Anterior cingulate cortex (tissue), 58 donors: ENCODE measurements around the gene PRMT2.
"Not testable (repeated sequence)": the region's sequence is repeated elsewhere in the genome, so short reads cannot be mapped to it uniquely, and the experiment has no call there.

Experiments
- DNase-seq, 58 donors: peaks; one replicate each; lab custom pipeline; 2025; lab: John Stamatoyannopoulos, UW

PRMT2 gene

GRCh38 chr21:46616656-46617055 is 18.8 kb upstream of the PRMT2 start:
- no peak for DNase-seq

DNA sequence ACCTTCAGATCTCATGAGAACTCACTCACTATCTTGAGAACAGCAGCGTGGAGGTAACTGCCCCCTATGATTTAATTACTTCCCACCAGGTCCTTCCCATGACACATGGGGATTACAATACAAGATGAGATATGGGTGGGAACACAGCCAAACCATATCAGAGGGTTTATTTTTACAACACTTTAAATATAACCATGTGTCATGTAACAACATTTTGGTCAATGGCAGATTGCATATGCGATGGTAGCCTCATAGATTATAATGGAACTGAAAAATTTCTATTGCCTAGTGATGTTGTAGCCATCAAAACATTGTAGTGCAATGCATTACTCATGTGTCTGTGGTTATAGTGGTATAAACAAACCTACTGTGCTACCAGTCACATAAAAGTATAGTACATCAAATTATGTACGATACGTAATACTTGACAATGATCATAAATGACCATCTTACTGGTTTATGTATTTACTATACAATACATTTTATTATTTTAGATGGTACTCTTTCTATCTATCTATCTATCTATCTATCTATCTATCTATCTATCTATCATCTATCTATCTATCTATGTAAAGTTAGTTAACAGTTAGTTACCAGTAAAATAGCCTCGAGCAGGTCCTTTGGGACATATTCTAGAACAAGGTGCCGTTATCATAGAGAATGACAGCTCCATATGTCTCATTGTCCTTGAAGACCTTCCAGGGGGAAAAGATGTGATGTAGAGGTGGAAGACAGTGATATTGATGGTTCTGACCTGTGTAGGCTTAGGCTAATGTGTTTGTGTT is 18.0 kb upstream of the PRMT2 start:
- DNase-seq = no peak

DNA sequence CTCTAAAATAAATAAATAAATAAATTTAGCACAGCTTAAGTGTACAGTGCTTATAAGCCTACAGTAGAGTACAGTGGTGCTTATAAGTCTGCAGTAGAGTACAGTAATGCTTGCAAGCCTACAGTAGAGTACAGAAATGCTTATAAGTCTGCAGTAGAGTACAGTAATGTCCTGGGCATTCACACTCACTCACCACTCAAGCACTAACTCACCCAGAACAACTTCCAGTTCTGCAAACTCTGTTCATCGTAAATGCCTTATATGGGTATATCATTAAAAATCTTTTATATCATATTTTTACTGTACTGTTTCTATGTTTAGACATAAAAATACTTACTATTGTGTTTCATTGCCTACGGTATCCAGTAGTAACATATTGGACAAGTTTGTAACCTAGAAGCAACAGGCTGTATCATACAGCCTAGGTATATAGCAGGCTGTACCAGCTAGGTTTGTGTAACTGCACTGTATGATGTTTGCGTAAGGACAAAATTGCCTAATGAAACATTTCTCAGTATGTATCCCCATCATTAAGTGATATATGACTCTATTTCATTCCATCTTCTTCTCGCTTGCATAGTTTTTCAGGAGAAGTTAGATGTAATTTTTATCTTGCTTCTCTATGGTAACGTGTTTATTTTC is 16.6 kb upstream of the PRMT2 start:
- DNase-seq = no peak

- no peak for DNase-seq
These were observed 15.6 kb upstream of the PRMT2 start for GRCh38 chr21:46619846-46620245.

DNA sequence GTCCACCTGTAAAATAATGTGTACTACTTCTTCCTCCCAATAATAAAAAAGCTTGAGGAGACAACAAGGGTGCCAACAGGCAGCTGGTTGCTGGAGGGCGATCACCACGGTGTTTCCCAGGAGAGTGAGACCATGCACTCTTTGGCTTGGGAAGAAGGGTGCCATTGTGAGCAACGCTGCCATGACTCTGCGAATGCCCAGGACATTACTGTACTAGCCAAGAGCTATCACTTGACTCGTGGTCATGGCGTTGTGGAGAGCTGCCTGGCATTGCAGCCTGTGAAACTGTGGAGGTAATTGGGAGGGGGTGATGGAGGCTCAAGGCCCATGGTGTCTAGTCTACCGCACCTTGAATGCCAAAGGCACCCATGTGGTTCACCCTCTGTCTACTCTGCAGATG is 14.6 kb upstream of the PRMT2 start:
- DNase-seq = peak in 11 of 58 donors; percentile 28 to 78 (median 57)

GRCh38 chr21:46621457-46622182 is 13.9 kb upstream of the PRMT2 start:
- peak in 47 of 58 donors; percentile 31 to 94 (median 71) for DNase-seq

DNA sequence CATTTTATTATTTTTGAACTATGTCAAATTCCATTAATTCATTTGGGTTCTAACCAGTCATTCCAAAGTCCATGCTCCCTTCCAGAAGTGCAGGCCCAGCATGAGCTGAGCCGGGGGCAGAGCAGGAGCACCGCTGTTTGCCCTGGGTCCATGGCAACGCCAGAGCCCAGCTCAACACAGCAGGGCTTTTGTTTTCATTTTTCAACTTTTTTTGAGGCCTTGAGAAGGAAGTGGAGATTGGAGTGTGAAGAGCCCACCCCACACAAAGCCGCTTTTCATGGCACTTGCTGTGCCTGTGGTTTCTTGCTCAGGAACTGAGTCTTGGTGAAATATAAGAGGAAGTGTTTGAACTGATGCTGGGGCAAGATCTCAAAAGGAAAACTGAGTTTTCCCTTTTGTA is 13.2 kb upstream of the PRMT2 start:
- DNase-seq = peak in 47 of 58 donors; percentile 24 to 91 (median 68)

DNA sequence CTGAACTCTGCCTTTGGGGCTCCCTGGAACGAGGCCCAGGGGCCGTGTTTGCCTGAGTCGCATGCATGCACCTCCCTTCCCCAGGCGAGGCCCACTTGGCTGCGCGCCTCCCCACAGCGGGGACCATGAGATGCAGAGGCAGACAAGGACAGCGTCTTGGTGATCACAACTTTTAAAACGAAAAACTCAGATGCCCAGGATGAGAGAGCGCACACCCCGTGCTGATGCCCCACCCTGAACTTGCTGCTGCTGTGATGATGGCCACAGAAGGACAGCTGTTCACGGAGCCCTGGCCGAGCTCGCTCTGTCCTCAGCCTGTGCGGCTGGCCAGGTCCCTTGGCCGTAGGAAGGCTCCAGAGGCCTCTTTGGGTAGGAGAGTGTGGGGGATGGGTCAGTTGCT is 11.4 kb upstream of the PRMT2 start:
- peak in 19 of 58 donors; percentile 13 to 64 (median 37) for DNase-seq

GRCh38 chr21:46625759-46626158 is 9.7 kb upstream of the PRMT2 start:
- no peak for DNase-seq

DNA sequence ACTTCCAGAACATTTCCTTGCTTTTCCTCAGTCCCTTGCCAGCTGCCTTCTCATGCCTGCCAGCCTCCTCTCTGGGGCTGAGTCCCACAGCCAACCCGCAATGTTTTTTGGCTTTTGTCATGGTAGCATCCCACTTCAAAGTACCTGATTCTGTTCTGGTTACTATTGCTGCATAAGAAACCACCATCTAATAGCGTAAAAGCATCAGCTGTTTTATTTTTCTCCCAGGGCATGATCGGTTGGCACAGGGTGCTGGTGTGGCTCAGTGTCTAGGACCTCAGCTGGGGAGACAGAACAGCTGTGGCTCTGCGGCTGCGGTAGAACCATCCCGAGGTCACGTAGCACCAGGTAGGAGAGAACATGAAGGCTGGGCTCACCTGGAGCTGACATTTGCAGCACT is 8.9 kb upstream of the PRMT2 start:
- no peak for DNase-seq

GRCh38 chr21:46626975-46627501 is 8.4 kb upstream of the PRMT2 start:
- no peak for DNase-seq

DNA sequence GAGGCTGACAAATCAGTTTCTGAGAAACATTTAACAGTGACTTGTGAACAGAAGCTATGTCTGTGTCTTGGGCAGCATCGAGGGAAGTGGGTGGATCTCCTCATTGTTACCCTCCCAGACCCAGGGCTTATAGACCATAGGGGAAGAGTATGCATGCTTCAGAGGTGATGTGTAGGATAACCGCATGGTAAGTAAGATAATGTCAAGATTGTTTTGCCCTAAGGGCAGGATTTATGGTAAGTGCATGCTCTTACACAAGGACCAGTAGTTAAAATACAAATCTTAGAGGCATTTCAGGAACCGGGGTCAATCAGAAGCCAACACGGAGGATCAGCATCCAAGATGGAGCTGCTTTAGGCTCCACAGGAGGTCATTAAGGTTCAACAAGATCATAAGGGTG is 7.7 kb upstream of the PRMT2 start:
- no peak for DNase-seq

DNA sequence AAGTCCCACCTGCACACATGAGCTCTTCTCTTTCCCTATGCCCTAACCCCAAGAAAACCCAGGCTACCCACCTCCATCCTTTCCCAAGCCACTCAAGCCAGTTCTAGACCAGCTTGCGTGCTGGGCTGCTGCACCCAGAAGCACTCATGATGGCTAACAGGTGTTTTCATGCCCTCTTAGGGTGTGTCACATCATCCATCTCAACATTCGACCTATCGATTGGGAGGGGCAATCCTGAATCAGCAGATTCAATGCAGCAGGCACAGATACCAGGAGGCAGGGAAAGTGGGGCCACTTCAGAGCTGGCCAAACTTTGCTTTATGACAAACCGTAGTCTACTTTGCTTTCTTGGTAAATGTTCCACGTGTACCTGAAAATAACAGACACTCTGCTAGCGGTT is 6.6 kb upstream of the PRMT2 start:
- no peak for DNase-seq

DNA sequence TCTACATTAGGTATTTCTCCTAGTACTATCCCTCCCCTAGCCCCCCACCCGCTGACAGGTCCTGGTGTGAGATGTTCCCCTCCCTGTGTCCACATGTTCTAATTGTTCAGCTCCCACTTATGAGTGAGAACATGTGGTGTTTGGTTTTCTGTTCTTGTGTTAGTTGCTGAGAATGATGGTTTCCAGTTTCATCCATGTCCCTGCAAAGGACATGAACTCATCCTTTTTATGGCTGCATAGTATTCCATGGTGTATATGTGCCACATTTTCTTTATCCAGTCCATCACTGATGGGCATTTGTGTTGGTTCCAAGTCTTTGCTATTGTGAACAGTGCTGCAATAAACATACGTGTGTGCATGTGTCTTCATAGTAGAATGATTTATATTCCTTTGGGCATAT is 4.6 kb upstream of the PRMT2 start:
- DNase-seq = not testable (repeated sequence)

- no peak for DNase-seq
These were observed 1.9 kb upstream of the PRMT2 start for GRCh38 chr21:46633566-46633965.

- DNase-seq = no peak
These were observed 1.0 kb upstream of the PRMT2 start for GRCh38 chr21:46634427-46634826.

DNA sequence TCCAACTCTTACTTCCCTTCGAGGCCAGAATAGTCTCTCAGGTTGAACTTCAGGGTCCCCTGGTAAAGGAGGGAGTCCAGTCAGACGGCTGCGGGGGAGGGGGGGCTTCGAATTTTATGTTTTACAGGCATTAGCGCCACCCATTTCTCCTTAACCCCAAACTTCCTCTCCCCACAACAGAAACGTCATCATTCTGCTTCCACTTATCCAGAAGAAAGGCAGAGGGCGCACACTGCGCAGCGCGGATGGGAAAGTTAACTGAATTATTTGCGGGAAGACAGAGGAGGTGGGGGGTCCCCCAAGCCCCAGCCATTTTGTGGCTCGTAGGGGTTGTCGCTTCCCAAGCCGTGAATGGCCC is 529 bp upstream of the PRMT2 start:
- DNase-seq = peak in 36 of 58 donors; percentile 63 to 93 (median 84)

- DNase-seq = no peak
These were observed 673 bp downstream of the PRMT2 start for GRCh38 chr21:46636181-46636512.

DNA sequence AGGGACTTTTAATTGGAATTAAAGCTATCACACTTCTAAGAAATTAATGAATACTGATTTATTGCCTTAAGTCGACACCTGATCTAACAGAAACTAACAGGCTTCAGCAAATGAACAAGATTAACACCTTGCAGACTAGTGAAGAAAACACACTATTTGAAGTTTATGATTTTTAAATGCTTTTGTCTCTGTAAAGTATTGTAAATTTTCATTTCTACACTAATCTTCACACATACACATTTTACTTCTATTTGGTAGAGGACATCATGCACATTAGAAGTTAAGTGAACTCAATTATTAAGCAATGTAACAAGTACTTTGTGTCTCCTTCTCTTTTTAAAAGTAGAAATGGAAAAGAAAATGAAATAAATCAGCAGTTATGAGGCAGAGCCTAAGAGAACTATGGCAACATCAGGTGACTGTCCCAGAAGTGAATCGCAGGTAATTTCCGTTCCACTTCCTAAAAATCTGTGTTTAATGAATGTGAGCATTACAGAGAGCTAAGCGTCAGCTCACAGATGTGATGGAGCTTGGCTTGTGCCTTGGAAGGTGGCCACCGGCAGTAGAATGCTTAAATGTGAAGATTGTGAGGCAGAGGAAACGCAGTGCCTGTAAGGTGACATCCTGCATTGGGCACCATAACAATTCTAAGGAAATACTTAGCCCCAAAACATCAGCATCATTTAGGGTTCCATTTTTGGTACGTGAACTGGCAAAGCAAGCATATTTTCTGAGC is 1.2 kb downstream of the PRMT2 start:
- no peak for DNase-seq

GRCh38 chr21:46637952-46638746 is 2.7 kb downstream of the PRMT2 start:
- DNase-seq = no peak
